Measurements from ENCODE around the gene PLEKHM3.
"Not testable (repeated sequence)": the region's sequence is repeated elsewhere in the genome, so short reads cannot be mapped to it uniquely, and the experiment has no call there.

The PLEKHM3 gene

GRCh38 chr2:207813942-207814341 lies 211.4 kb downstream of the PLEKHM3 start:
- no peak for DNase-seq

- no peak for DNase-seq
Observed at GRCh38 chr2:207813221-207813916, 212.0 kb downstream of the PLEKHM3 start.

GRCh38 chr2:207812726-207813080 lies 212.6 kb downstream of the PLEKHM3 start:
- no peak for DNase-seq

- DNase-seq = no peak
Observed at GRCh38 chr2:207812058-207812725, 213.1 kb downstream of the PLEKHM3 start.

GRCh38 chr2:207811658-207812057 lies 213.7 kb downstream of the PLEKHM3 start:
- DNase-seq = not testable (repeated sequence)

GRCh38 chr2:207810200-207810788 lies 215.0 kb downstream of the PLEKHM3 start:
- DNase-seq = no peak

GRCh38 chr2:207808119-207808518 lies 217.2 kb downstream of the PLEKHM3 start:
- no peak for DNase-seq

- DNase-seq = no peak
Observed at GRCh38 chr2:207807516-207807915, 217.8 kb downstream of the PLEKHM3 start.

GRCh38 chr2:207805566-207806226 lies 219.6 kb downstream of the PLEKHM3 start:
- DNase-seq = no peak

- DNase-seq = no peak
Observed at GRCh38 chr2:207802650-207803049, 222.7 kb downstream of the PLEKHM3 start.

GRCh38 chr2:207801259-207801658 lies 224.1 kb downstream of the PLEKHM3 start:
- no peak for DNase-seq

GRCh38 chr2:207796585-207797350 lies 228.6 kb downstream of the PLEKHM3 start:
- no peak for DNase-seq

GRCh38 chr2:207792244-207792785 lies 233.0 kb downstream of the PLEKHM3 start:
- no peak for DNase-seq

- DNase-seq = no peak
Observed at GRCh38 chr2:207791579-207792243, 233.6 kb downstream of the PLEKHM3 start.

- no peak for DNase-seq
Observed at GRCh38 chr2:207790898-207791297, 234.4 kb downstream of the PLEKHM3 start.

- no peak for DNase-seq
Observed at GRCh38 chr2:207787800-207788199, 237.5 kb downstream of the PLEKHM3 start.

- DNase-seq = no peak
Observed at GRCh38 chr2:207787017-207787416, 238.3 kb downstream of the PLEKHM3 start.

GRCh38 chr2:207784898-207785297 lies 240.4 kb downstream of the PLEKHM3 start:
- no peak for DNase-seq

- no peak for DNase-seq
Observed at GRCh38 chr2:207783514-207783913, 241.8 kb downstream of the PLEKHM3 start.

GRCh38 chr2:207782238-207783030 lies 242.9 kb downstream of the PLEKHM3 start:
- no peak for DNase-seq

- no peak for DNase-seq
Observed at GRCh38 chr2:207779523-207779922, 245.8 kb downstream of the PLEKHM3 start.
